ENCODE results near the gene KRT13. TPM values are rescaled to one million over a fixed set of nuclear protein-coding genes. Genes with fewer than 3 reads are reported as not detected.

KRT13 gene
- total RNA-seq, 1 experiment from 2014 or later = not detected

- H3K9me3 ChIP-seq (ENCODE audit: low read depth, low read length, poor library complexity, severe bottlenecking) = no peaks in the 10 kb centered on the region
These were observed 1.0 kb downstream of the KRT13 start for GRCh38 chr17:41504246-41504977.

GRCh38 chr17:41503202-41503601 is 2.2 kb downstream of the KRT13 start:
- Histone ChIP-seq H3K4me1 (ENCODE audit: insufficient read depth, low read length, poor library complexity, severe bottlenecking) (no peaks in the 10 kb centered on the region), H3K9me3 (ENCODE audit: low read depth, low read length, poor library complexity, severe bottlenecking) (no peaks in the 10 kb centered on the region), H3K36me3 (ENCODE audit: insufficient read depth, low read length, poor library complexity, severe bottlenecking) (no peaks in the 10 kb centered on the region), H3K27ac (ENCODE audit: low read depth, low read length, poor library complexity, severe bottlenecking) (no peak overlapping the region), H3K4me3 (ENCODE audit: low read depth, low read length, poor library complexity, severe bottlenecking) (no peak overlapping the region), H3K27me3 (replicated peaks; ENCODE audit: insufficient read depth, low read depth, low read length, poor library complexity) (no peaks in the 10 kb centered on the region)
- ChIA-PET CTCF (no interaction called here), POLR2A (ENCODE audit: low non-redundant PET) (no interaction called here)
- no TSS peak for BruUV-seq (replicated peaks)
- TF ChIP-seq EZH2 (IDR thresholded peaks at IDR 0.05; ENCODE audit: borderline replicate concordance, low read depth, low read length, poor library complexity, severe bottlenecking) (no peak), CTCF (conservative IDR thresholded peaks at IDR 0.05; ENCODE audit: low read depth, low read length) (no peak)
- no peak for DNase-seq (ENCODE audit: low spot score)
- intact Hi-C loops (cut with micrococcal nuclease; ENCODE audit: unreplicated experiment) = no loop called here

More at GRCh38 chr17:41504246-41504977, 1.0 kb downstream of the KRT13 start:
- no peak for TF ChIP-seq EZH2 (IDR thresholded peaks at IDR 0.05; ENCODE audit: borderline replicate concordance, low read depth, low read length, poor library complexity, severe bottlenecking)
- TF ChIP-seq CTCF (conservative IDR thresholded peaks at IDR 0.05; ENCODE audit: low read depth, low read length) = no peak
- POLR2A ChIA-PET (ENCODE audit: low non-redundant PET) = no interaction called here
- H3K4me1 ChIP-seq (ENCODE audit: insufficient read depth, low read length, poor library complexity, severe bottlenecking) = no peaks in the 10 kb centered on the region
- no peak for DNase-seq (ENCODE audit: low spot score)
- BruUV-seq (replicated peaks) = no TSS peak
- no peaks in the 10 kb centered on the region for H3K27me3 ChIP-seq (replicated peaks; ENCODE audit: insufficient read depth, low read depth, low read length, poor library complexity)
- CTCF ChIA-PET = no interaction called here
- H3K4me3 ChIP-seq (ENCODE audit: low read depth, low read length, poor library complexity, severe bottlenecking) = no peak overlapping the region
- no peaks in the 10 kb centered on the region for H3K36me3 ChIP-seq (ENCODE audit: insufficient read depth, low read length, poor library complexity, severe bottlenecking)
- intact Hi-C loops (cut with micrococcal nuclease; ENCODE audit: unreplicated experiment) = no loop called here
- no peak overlapping the region for H3K27ac ChIP-seq (ENCODE audit: low read depth, low read length, poor library complexity, severe bottlenecking)

GRCh38 chr17:41500131-41500911 is 5.1 kb downstream of the KRT13 start:
- intact Hi-C loops (cut with micrococcal nuclease; ENCODE audit: unreplicated experiment) = no loop called here
- Histone ChIP-seq H3K36me3 (ENCODE audit: insufficient read depth, low read length, poor library complexity, severe bottlenecking) (no peaks in the 10 kb centered on the region), H3K9me3 (ENCODE audit: low read depth, low read length, poor library complexity, severe bottlenecking) (no peaks in the 10 kb centered on the region), H3K4me1 (ENCODE audit: insufficient read depth, low read length, poor library complexity, severe bottlenecking) (peaks cover 4% of the 10 kb centered on the region), H3K27ac (ENCODE audit: low read depth, low read length, poor library complexity, severe bottlenecking) (no peak overlapping the region), H3K27me3 (replicated peaks; ENCODE audit: insufficient read depth, low read depth, low read length, poor library complexity) (no peaks in the 10 kb centered on the region), H3K4me3 (ENCODE audit: low read depth, low read length, poor library complexity, severe bottlenecking) (no peak overlapping the region)
- no peak for TF ChIP-seq CTCF (conservative IDR thresholded peaks at IDR 0.05; ENCODE audit: low read depth, low read length)
- no peak for TF ChIP-seq EZH2 (IDR thresholded peaks at IDR 0.05; ENCODE audit: borderline replicate concordance, low read depth, low read length, poor library complexity, severe bottlenecking)
- CTCF ChIA-PET = no interaction called here
- POLR2A ChIA-PET (ENCODE audit: low non-redundant PET) = no interaction called here
- no TSS peak for BruUV-seq (replicated peaks)
- no peak for DNase-seq (ENCODE audit: low spot score)

All from A673 (cell line).